HG03025 (cell line): ENCODE results near the gene FGG.

ENCODE experiments used
- ATAC-seq: cut with Tn5 transposase; IDR thresholded peaks from one replicate; pipeline ENCODE4 v1.9.1; 2021; ENCODE audit warnings: mild to moderate bottlenecking, moderate library complexity; ENCODE audit not compliant: unreplicated experiment, low FRiP score

Gene FGG

DNA sequence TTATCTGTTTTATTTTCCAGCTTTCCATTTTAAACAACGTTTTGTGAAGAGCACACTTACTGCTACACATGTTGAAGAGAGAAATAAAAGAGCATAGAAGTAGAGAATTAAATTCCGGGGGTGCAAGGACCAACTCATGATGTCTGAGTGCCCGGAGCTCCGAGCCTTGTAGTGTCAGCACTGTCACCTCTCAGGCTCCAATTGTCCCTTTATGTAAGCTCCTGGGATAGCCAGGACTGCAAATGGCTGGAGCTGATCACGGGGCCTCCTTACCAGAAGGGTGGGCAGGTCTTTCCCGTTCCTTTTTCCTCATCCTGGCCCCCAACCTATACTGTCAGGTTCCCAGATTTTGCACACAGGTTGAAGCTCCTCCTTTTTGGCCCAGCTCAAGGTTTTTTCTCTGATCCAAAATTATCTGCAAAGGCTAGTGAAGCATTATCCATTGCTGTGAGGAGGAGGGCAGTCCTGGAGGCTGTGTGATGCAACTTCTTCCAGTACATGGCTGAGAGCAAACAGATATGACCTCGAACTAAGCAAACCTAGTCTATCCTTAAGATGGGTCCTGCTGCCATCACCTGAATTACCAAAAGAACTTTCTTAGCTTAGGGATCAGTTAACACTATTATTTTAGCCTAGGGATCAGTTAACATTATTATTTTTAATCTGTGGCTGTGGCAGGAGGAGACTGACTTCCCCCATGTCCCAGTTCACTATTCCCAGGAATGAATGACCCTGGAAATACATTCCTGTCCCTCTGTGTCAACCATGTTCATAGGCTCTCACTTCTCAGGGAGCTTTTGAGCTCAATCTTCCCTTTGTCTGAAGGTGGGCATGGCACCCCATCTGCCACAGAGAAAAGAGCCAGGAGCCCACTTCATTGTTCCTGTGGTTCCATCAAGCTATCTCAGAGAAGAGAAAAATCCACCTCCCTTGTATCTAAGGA lies at the start of gene FGG:
TSS of gene FGG (minus strand) at position 185 of the 943 bp plus-strand sequence. CDS start at position 138, 47 bp downstream.
- no peak for ATAC-seq

DNA sequence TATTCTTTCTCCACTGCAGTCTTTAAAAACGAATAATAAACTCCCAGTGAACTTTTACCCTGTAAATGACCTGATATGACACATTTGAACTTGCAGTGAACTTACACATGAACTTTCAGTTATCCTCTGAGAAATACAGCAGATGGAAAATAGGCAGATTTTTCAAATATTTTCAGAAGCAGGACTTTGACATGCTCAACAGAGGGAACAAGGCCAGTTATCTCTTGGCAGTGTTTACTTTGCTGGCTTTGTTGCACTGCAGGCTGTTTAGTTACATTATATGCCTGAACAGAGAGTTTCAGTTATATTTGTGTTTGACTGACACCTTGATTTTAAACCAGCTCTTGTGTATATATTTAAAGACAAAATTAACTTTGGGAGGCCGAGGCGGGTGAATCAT lies 47.6 kb upstream of the FGG start:
- no peak for ATAC-seq

DNA sequence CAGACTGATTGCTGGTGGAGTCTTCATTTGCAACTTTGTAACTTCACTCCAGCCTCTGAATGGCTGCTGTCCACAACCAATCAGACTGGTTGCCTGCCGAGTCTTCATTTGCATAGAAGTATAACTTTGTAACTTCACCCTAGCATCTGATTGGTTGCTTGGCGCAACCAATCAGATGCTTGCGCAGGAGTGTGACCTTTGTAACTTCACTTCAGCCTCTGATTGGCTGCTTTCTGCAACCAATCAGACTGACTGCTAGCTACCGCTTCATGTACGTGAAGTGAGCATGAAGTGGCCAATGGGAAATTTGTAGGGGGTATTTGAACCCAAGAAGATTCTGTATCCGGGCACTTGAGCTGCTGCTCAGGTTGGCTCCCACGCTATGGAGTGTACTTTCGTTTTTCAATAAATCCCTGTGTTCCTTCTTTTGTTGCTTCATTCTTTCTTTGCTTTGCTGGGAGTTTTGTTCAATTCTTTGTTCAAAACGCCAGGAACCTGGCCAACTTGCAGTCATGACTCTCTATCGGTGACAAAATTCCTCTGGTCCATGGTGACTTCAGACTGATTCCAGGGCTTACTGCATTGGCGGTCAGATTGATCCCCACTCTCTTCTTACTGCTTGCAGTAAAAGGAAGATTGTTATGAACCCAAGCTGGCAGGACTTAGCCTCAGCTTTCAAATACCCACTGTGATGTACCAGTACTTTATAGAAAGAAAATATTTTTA lies 46.4 kb upstream of the FGG start:
- no peak for ATAC-seq

DNA sequence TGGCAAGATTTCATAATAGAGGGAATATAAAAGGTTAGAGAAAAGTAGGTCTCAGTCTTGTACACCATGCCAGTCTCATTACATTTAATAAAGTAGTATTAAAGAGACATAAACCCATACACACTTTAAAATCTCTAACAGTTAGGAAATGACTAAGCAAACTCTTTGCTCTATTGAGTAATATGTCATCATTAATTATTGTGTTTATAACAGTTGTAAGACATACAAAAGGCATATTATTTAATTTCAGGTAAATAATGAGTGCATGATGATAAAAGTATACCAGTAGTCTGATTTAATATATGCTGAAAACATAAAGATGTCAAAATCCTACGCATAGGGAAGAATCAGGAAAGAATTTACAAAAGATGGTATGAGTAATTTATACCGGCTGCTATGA lies 31.0 kb upstream of the FGG start:
- ATAC-seq, result no peak

DNA sequence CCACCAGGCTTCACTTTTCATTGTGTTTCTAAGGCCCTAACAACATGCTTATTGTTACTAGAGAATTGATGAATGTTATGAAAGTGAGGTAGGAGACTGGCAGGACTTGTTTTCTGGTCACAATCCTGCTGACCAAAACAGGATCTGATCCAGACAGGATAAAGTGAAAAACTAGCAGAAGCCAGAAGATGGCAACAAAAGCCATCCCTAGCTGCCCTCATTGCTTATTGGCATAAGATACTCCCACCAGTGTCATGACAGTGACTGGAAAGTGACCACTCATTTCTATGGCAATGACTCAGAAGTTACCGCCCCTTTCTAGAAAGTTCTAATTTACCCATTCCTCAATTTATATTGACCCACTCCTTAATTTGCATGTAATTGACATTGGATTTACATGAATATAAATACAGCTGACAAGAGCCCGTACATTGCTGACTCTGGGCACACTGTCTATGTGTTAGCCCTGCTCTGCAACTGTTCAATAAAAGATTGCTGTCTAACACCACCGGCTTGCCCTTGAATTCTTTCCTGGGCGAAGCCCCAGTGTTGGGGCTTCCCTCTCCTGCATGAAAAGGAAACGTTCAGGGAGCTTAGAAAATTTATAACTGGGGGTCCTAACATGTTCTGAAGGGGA lies 30.0 kb upstream of the FGG start:
- no peak for ATAC-seq

DNA sequence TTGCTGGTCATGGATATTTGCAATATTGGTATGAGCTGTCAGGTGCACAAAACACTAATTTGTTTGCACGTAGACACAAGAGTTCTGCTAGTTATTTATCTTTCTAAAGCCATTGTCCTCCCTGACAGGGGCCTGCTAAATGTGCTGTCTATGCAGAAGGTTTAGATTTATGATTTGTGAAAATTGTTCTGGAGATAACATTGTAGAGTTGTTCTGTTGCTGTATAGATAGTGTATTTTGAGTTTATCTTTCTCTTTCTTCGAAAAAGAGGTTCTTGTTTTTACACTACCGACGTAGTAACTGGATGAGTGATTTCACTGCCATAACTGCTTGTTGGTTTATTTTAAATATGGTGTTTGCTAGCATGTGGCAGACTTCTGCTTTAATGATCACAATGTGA lies 28.5 kb upstream of the FGG start:
- no peak for ATAC-seq

DNA sequence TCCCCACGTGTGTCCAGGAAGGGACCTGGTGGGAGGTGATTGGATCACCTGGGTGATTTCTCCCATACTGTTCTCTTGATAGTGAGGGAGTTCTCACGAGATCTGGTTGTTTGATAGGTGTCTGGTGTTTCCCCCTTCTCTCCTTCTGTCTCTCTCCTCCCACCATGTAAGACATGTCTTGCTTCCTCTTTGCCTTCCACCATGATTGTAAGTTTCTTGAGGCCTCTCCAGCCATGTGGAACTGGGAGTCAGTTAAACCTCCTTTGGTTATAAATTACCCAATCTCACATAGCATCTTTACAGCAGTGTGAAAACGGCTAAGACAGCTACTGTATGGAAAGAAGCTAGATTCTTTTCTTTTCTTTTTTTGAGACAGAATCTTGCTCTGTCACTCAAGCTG lies 21.6 kb upstream of the FGG start:
- ATAC-seq, result no peak

DNA sequence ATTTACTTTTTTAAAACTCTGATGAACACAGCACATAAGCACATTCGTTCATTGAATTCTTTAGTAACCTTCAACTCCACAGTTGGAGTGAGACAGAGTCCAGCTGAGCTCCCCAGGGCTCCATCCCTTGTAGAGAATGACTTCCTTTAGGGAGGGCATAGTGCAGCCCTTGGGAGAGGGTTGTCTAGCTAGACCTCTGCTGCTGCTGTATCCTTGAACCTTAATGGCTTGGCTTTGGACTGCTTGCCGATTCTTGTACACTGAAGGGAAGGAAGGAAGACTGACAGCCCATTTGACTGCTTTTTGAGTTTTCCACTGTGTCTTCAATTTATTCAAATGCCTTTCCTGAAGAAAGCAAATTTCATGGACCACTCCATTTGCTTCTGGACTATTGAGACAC lies 19.4 kb upstream of the FGG start:
- ATAC-seq, result no peak

DNA sequence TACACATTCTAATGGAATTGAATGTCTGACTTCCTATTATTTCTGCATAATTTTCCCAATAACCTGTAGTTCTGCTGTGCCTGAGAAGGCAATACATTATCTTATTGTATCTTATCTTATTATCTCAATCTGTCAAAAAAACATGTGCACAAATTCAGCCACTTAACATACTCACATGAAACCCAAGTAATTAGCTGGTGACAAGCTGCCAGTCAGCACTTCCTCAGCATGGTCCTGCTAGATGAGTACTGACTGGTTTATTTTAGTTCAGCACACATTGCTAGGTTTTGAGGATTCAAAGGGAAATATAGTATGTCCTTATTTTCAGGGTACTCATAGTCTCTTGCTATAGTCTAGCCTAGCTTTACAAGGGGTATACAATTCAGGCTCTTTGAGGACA lies 17.9 kb upstream of the FGG start:
- no peak for ATAC-seq

DNA sequence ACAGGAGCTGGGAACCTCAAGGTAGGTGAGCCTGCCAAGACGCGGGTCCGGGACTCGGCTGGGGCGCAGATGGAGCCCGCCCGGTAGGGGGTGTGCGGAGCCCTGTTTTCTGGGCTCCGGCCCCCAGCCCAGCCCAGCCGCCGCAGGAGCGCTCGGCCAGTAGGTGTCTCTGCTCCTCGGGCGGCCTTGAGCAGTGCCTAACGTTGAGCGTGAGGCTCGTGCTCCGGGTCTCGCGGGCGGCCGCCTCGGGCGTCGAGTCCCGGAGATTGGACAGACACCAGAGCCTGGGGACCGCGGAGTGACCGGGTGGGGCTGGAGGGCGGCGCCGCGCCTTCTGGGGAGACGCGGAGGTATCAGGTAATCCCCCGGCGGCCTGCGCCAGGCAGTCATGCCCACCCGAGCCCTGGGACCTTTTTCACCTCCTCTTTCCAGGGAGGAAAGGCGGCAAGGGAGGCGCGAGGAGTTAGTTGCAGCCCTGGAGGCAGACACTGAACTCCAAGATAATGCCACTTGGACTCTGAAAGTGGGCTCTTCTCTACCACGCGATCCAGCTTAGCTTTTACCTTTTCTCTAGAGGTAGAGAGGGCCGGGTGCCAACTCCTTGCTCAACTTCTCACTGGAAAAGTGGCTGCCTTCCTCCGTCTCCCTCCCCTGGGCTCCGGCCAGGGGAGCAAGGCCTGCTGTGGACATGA lies 14.5 kb upstream of the FGG start:
- ATAC-seq, result peak; percentile 67

DNA sequence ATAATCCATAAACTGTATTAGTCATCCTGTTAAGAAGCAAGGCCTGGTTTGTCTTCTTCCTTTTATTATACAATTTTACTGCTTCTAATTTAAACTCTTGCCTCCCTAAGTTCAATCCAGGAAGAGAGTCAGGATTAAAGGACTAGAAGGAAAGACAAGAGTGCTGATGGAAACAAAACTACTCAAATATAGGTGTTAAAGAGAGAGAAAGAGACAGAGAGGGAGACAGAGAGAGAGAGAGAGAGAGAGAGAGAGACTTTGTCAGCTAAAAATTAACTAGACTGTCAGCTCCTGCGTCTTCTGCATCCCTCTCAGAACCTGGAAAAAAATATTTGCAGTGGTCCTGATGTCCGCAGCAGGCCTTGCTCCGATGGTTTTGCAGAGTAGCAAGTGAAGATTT lies 13.5 kb upstream of the FGG start:
- no peak for ATAC-seq

DNA sequence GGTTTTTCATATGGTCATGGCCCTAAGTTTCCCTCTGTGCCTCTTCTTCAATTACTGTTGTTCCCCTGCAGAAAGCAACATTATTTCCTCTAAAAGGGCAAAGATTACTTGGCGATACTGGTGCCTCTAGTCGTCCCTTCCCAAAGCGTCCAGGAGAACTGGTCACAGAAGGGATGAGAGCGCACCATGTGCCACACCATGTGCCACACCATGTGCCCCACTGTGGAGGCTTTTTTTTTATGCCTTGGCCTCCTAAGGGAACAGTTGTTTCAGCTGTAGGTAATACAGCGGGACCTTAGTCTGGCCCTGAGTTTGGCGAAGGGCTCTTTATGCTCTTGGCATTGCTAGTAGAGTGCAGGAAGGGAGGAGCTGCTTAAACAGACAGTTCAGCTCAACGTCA lies 11.5 kb upstream of the FGG start:
- ATAC-seq, result no peak

DNA sequence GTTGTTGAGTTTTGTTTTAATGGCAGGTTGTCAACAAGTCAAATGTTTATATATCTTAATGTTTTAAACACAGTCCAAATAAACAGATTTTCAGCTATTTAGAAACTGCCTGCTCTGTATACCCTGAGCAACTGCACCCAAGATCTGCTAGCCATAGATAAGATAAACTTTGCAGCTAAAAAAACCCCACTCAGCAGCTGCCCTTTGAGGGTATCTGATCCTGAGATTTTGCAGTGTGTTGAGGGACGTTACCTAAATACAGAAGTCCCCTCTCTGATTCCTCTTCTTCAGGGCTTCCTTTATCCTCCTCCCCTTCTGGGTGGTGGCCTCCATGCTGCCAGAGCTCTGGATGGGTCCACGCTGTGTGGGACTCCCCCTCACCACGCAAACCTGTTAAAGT lies 11.0 kb upstream of the FGG start:
- no peak for ATAC-seq

DNA sequence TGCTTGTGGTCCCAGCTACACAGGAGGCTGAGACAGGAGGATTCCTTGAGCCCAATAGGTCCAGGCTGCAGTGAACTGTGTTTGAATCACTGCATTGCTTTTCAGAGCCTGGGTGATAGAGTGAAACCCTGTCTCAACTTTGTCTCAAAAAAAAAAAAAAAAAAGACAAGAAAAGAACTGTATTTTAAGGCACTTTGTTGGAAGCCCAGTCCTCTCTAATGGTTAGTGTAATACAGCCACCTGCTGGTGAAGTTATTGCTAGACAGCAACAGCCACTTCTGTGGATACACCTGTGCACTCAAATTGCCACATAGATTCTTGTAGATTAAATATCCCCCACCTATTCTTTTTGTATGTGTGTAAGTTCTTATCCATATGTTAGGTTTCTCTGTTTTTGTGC lies 10.1 kb upstream of the FGG start:
- peak; percentile 66 for ATAC-seq

DNA sequence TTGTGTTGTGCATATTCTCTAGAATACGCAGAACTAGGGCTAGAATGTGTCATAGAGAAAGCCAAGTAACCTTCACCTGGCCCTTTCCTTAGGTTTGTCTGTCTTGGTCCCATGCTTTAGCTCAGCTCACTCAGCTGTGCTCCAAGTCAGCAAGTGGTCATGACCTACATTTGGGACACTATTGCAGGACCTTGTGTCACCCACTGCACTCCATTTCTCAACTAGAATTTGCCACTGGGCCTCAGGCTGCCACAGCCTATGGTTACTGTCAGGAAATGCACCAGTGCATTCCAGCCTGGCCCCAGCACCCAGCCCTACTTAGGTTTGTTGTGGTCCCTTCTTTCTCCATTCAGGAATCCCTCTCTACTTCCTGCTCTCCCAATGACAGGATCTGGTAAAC lies 7.7 kb upstream of the FGG start:
- no peak for ATAC-seq

DNA sequence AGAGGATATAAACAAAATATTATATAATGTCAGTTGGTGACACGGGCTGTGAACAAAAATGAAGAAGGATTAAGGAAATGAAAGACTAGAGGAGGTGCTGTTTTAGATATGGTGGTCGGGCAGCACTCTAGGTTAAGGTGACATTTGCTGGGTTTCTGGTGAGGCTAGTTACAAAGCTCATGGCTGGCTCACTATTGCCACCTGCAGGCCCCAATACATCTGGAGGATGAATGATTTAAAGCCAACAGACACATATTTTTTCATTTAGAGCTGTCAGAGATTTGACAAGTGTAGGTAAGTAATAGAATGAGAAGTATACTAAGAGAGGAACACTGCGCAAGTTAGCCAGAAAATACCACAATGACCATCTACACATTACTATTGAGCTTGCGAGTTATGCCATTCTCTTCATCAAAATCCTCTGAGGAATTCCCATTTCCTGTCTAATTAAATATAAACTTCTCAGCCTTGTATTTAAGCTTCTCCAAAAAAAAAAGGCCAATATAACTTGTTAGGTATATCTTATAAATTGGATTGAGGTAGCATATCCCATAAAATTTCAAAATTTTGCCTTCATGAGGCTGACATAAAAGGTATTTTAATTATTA lies 6.4 kb upstream of the FGG start:
- peak; percentile 45 for ATAC-seq

DNA sequence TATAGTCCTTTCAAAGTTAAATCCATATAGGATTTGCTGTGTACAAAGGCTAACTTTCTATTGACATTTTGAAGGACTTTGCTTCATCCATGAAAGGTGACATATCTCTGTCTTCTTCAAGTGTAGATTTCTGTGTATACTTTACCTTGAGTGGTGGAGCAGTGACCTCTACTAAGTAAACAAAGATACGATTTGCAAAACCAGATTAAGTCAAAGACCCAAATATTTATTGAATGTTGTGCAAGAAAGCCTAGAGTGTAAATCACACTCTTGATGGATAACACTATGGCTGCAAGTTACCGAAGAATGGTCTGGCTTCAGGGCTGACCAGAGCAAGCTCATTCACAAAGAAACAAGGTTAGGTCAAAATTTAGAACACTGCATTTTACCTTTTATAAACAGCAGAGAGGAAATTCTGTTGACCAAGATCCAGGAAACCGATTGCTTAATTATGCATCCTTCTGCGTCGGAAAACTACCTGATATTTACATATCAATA lies 5.4 kb upstream of the FGG start:
- no peak for ATAC-seq

DNA sequence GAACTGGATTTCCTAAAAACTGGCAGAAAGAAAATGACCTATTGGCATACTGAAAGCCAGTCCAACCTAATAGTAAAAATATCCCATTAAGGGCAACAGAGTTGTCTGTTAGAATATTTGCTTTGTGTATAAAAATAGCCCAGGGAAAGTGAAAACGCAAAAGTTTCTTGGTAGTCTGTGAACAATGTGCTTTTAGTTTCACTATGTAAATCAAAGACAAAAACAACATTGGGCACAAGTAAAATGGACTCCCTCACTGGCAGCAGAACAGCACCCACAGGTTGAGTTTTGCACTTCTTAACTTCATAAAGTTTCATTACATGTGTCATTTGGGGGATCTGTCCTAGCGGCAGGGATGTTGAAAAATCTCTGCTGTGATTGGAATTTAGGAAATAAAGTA lies 4.3 kb upstream of the FGG start:
- peak; percentile 98 for ATAC-seq

DNA sequence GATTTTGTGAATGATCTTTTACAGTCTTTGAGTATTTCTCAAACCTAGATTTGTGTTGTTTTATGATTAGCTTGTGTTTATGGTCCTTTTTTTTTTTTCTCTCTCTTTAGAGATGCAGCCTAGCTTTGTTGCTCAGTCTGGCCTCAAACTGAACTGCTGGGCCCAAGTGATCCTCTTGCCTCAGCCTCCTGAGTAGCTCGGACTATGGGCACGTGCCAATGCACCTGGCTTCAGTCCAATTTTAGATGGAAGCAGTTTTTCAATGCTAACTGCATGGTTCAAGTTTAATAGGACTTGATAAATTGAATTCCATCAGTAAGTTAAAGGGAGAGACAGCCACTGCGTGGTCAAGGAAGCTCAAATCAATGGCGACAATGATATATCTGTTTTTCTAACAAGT lies 3.8 kb upstream of the FGG start:
- no peak for ATAC-seq

DNA sequence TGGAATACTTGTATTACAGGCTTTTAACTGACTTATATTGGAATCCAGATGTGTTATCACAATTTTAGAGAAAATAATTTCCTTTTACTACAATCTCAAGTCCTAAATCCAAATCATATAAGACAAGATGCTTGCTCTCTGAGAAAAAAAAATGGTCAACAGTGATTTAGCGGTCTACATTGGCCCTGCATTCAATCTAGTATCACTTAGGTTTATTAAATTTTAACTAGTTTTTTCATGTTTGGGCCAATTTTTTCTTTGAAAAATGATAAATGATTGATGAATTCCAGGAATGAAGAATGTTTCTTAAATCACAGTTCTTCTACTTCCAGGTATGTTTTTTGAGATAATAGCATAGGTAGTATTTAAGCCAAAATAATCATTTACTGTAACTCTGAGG lies 2.8 kb upstream of the FGG start:
- no peak for ATAC-seq
